ENCODE results near the gene SLC22A16. TPM values are rescaled to one million over a fixed set of nuclear protein-coding genes. Genes with fewer than 3 reads are reported as not detected.

Gene SLC22A16
- total RNA-seq, 1 experiment from 2014 or later, result not detected

DNA sequence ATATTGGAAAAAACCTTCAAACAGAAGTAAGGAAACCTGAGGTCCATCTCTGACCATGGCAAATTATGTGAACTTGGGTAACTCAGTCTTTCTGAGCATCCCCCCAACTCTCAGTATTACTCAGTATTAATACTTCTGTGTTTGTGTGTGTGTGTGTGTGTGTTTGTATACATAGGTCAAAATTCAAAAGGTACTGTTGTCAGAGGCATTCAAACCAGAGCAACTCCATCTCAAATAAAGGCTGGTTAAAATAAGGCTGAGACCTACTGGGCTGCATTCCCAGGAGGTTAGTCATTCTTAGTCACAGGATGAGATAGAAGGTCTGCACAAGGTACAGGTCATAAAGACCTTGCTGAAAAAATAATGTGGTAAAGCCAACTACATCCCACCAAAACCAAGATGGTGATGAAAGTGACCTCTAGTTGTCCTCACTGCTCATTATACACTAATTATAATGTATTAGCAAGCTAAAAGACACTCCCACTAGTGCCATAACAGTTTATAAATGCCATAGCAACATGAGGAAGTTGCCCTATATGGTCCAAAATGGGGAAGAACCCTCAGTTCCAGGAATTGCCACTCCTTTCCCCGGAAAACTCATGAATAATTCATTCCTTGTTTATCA lies 33.3 kb upstream of the SLC22A16 start:
- ChIA-PET RAD21 (ENCODE audit: low non-redundant PET in 1 of 2, low total read pairs in 2 of 2, uncharacterized antibody in 2 of 2, unreplicated experiment in 2 of 2) (no interaction called here), POLR2A (no interaction called here), CTCF (no interaction called here)
- no peaks in the 10 kb centered on the region for H3K9me3 ChIP-seq (ENCODE audit: control insufficient read depth in 1 of 2, insufficient read depth in 1 of 2, low read depth in 1 of 2, low read length in 2 of 2)
- no peak overlapping the region for H3K9ac ChIP-seq (ENCODE audit: low read length)
- H3K27me3 ChIP-seq (ENCODE audit: insufficient read depth, low read length), result no peaks in the 10 kb centered on the region
- H3K27ac ChIP-seq (ENCODE audit: low read depth, low read length), result peak overlapping the region; percentile 32; the same call in 1 of the 2 replicates
- H3K79me2 ChIP-seq (ENCODE audit: insufficient read depth, low read length), result no peaks in the 10 kb centered on the region
- H3K4me3 ChIP-seq (replicated peaks in 1 of 2; ENCODE audit: low read depth in 1 of 2, low read length in 2 of 2), result peak overlapping the region in 1 of 2 experiments; percentile 20; a peak in 2 of 4 replicates
- DNase-seq (ENCODE audit: low read depth, low spot score), result peak; percentile 68
- intact Hi-C loops (cut with micrococcal nuclease), result loop anchor here (10.0 kb wide), 1 partner anchor 715 kb away; no protein-coding TSS in a partner anchor
- H3K36me3 ChIP-seq (ENCODE audit: control insufficient read depth in 1 of 2, insufficient read depth in 2 of 2, low read length in 2 of 2), result no peaks in the 10 kb centered on the region
- H3K9me2 ChIP-seq (ENCODE audit: insufficient read depth), result 0 out of 2 replicates have a peak, but pooled peaks cover 5% of the 10 kb centered on the region
- BruUV-seq (replicated peaks), result no TSS peak
- no peaks in the 10 kb centered on the region for H4K20me1 ChIP-seq (ENCODE audit: insufficient read depth)
- peaks cover 21 to 29% of the 10 kb centered on the region in 2 experiments for H3K4me1 ChIP-seq (ENCODE audit: control insufficient read depth in 1 of 2, insufficient read depth in 2 of 2, low read length in 2 of 2)
- peak overlapping the region; percentile 56 for H2AFZ ChIP-seq (ENCODE audit: low read depth, low read length, poor library complexity, severe bottlenecking)
- H3K4me2 ChIP-seq (ENCODE audit: low read length), result peak overlapping the region; percentile 70
- ATAC-seq, result peak; percentile 91
- TF ChIP-seq, protein P1, sequence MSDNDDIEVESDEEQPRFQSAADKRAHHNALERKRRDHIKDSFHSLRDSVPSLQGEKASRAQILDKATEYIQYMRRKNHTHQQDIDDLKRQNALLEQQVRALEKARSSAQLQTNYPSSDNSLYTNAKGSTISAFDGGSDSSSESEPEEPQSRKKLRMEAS (IDR thresholded peaks at IDR 0.05), result 0 out of 2 replicates have a peak, but pooled peaks have one; percentile 11
- TF ChIP-seq, protein P2, sequence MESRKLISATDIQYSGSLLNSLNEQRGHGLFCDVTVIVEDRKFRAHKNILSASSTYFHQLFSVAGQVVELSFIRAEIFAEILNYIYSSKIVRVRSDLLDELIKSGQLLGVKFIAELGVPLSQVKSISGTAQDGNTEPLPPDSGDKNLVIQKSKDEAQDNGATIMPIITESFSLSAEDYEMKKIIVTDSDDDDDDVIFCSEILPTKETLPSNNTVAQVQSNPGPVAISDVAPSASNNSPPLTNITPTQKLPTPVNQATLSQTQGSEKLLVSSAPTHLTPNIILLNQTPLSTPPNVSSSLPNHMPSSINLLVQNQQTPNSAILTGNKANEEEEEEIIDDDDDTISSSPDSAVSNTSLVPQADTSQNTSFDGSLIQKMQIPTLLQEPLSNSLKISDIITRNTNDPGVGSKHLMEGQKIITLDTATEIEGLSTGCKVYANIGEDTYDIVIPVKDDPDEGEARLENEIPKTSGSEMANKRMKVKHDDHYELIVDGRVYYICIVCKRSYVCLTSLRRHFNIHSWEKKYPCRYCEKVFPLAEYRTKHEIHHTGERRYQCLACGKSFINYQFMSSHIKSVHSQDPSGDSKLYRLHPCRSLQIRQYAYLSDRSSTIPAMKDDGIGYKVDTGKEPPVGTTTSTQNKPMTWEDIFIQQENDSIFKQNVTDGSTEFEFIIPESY (IDR thresholded peaks at IDR 0.05; ENCODE audit: extremely low read depth, insufficient replicate concordance, low read length), result no peak
- TF ChIP-seq SIN3A (IDR thresholded peaks at IDR 0.05; ENCODE audit: low read depth), result 0 out of 2 replicates have a peak, but pooled peaks have one; percentile 41
- no peak for TF ChIP-seq EZH2phosphoT487 (IDR thresholded peaks at IDR 0.05; ENCODE audit: borderline replicate concordance)
- TF ChIP-seq, protein P3, sequence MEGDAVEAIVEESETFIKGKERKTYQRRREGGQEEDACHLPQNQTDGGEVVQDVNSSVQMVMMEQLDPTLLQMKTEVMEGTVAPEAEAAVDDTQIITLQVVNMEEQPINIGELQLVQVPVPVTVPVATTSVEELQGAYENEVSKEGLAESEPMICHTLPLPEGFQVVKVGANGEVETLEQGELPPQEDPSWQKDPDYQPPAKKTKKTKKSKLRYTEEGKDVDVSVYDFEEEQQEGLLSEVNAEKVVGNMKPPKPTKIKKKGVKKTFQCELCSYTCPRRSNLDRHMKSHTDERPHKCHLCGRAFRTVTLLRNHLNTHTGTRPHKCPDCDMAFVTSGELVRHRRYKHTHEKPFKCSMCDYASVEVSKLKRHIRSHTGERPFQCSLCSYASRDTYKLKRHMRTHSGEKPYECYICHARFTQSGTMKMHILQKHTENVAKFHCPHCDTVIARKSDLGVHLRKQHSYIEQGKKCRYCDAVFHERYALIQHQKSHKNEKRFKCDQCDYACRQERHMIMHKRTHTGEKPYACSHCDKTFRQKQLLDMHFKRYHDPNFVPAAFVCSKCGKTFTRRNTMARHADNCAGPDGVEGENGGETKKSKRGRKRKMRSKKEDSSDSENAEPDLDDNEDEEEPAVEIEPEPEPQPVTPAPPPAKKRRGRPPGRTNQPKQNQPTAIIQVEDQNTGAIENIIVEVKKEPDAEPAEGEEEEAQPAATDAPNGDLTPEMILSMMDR (IDR thresholded peaks at IDR 0.05 in 2 of 3, conservative IDR thresholded peaks at IDR 0.05 in 1 of 3; ENCODE audit: borderline replicate concordance in 1 of 3, insufficient read depth in 1 of 3, low read depth in 2 of 3, low read length in 2 of 3), result no peak
- TF ChIP-seq YY1 (IDR thresholded peaks at IDR 0.05; ENCODE audit: extremely low read depth, insufficient replicate concordance, low read depth, low read length), result peak; percentile 15
- no peak for TF ChIP-seq ELF1 (IDR thresholded peaks at IDR 0.05; ENCODE audit: borderline replicate concordance, low read depth)
- TF ChIP-seq, protein P4, sequence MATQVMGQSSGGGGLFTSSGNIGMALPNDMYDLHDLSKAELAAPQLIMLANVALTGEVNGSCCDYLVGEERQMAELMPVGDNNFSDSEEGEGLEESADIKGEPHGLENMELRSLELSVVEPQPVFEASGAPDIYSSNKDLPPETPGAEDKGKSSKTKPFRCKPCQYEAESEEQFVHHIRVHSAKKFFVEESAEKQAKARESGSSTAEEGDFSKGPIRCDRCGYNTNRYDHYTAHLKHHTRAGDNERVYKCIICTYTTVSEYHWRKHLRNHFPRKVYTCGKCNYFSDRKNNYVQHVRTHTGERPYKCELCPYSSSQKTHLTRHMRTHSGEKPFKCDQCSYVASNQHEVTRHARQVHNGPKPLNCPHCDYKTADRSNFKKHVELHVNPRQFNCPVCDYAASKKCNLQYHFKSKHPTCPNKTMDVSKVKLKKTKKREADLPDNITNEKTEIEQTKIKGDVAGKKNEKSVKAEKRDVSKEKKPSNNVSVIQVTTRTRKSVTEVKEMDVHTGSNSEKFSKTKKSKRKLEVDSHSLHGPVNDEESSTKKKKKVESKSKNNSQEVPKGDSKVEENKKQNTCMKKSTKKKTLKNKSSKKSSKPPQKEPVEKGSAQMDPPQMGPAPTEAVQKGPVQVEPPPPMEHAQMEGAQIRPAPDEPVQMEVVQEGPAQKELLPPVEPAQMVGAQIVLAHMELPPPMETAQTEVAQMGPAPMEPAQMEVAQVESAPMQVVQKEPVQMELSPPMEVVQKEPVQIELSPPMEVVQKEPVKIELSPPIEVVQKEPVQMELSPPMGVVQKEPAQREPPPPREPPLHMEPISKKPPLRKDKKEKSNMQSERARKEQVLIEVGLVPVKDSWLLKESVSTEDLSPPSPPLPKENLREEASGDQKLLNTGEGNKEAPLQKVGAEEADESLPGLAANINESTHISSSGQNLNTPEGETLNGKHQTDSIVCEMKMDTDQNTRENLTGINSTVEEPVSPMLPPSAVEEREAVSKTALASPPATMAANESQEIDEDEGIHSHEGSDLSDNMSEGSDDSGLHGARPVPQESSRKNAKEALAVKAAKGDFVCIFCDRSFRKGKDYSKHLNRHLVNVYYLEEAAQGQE (IDR thresholded peaks at IDR 0.05; ENCODE audit: low read depth), result no peak
- no peak for TF ChIP-seq ZNF274 (IDR thresholded peaks at IDR 0.05; ENCODE audit: low read depth, low read length)
- peak; percentile 34; the same call in 1 of the 2 replicates for TF ChIP-seq POLR2AphosphoS5 (IDR thresholded peaks at IDR 0.05; ENCODE audit: low read depth, low read length)
- TF ChIP-seq EGR1 (IDR thresholded peaks at IDR 0.05; ENCODE audit: low read depth), result no peak
- TF ChIP-seq JUND (IDR thresholded peaks at IDR 0.05), result peak; percentile 94
- TF ChIP-seq SRF (IDR thresholded peaks at IDR 0.05; ENCODE audit: low read depth), result peak; percentile 64
- no peak for TF ChIP-seq POLR2A (IDR thresholded peaks at IDR 0.05; ENCODE audit: borderline replicate concordance, extremely low read depth, insufficient read depth, insufficient read length)
- TF ChIP-seq, protein P5, sequence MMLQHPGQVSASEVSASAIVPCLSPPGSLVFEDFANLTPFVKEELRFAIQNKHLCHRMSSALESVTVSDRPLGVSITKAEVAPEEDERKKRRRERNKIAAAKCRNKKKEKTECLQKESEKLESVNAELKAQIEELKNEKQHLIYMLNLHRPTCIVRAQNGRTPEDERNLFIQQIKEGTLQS (IDR thresholded peaks at IDR 0.05), result 0 out of 2 replicates have a peak, but pooled peaks have one; percentile 24
- TF ChIP-seq FOSL1 (IDR thresholded peaks at IDR 0.05; ENCODE audit: low read depth), result peak; percentile 97
- TF ChIP-seq CEBPB (IDR thresholded peaks at IDR 0.05; ENCODE audit: low read depth), result no peak
- no peak for TF ChIP-seq RAD21 (IDR thresholded peaks at IDR 0.05; ENCODE audit: low read depth)
- TF ChIP-seq EZH2 (IDR thresholded peaks at IDR 0.05), result no peak
- TF ChIP-seq SP1 (IDR thresholded peaks at IDR 0.05; ENCODE audit: low read depth), result peak; percentile 80

Data from HCT116 (cell line).